Ovary (tissue), 9 donors: Measurements from ENCODE around the gene ATP5F1C. TPM values are rescaled to one million over a fixed set of nuclear protein-coding genes. Genes with fewer than 3 reads are reported as not detected.
"Not testable (repeated sequence)": the region's sequence is repeated elsewhere in the genome, so short reads cannot be mapped to it uniquely, and the experiment has no call there.

Experiments used
- DNase-seq, 5 donors: peaks; one replicate each; pipeline ENCODE4 v3.0.0-alpha.2; 2019 to 2020
- H3K27ac ChIP-seq, 2 donors: fragments of 200-600 bp; one replicate each; pipeline versions ENCODE4 v1.5.1 to v1.8.0; 2019 to 2022
- H3K27me3 ChIP-seq: fragments of 200-600 bp; one replicate; pipeline ENCODE4 v1.8.0; 2022
- H3K36me3 ChIP-seq: fragments of 200-600 bp; sonication (generic); one replicate; pipeline ENCODE4 v1.5.1; 2019
- H3K4me1 ChIP-seq: one replicate; pipeline ENCODE4 v1.8.1; 2013; ENCODE audit warnings: mild to moderate bottlenecking, moderate library complexity; ENCODE audit not compliant: insufficient read depth
- H3K4me3 ChIP-seq: fragments of 200-600 bp; sonication (generic); one replicate; pipeline ENCODE4 v1.5.1; 2017
- H3K9me3 ChIP-seq, 2 donors: fragments of 200-600 bp in 1 of 2; sonication (generic) in 1 of 2; one replicate each; pipeline versions ENCODE4 v1.5.1 to v1.8.1; 2013 to 2019; ENCODE audit warnings: mild to moderate bottlenecking in 1 of 2, moderate library complexity in 1 of 2
- CTCF ChIP-seq, 3 donors: fragments of 450-650 bp in 2 of 3; fragments of 200-600 bp in 1 of 3; IDR thresholded peaks; one replicate each; pipeline versions ENCODE4 v1.5.1 to v1.8.0; 2016 to 2022; ENCODE audit warnings: antibody characterized with exemption in 3 of 3, mild to moderate bottlenecking in 1 of 3
- EP300 ChIP-seq: sonication (generic); formaldehyde crosslinking; IDR thresholded peaks from one replicate; pipeline ENCODE4 v1.6.1; 2017; ENCODE audit warnings: antibody characterized with exemption
- POLR2A ChIP-seq: fragments of 450-650 bp; IDR thresholded peaks from one replicate; pipeline ENCODE4 v1.6.1; 2017; ENCODE audit warnings: antibody characterized with exemption, mild to moderate bottlenecking, moderate library complexity
- WGBS, 3 donors: extraction: QIAGEN DNeasy Blood & Tissue Kit in 1 of 3; methylation state at CpG; one replicate each; pipeline versions ENCODE4 v1.1.5 to v1.1.7; 2013 to 2017; 5-methylcytosine and 5-hydroxymethylcytosine counted together
- intact Hi-C, 4 donors: fragments of 100-400 bp; cut with DNase I; formaldehyde crosslinking; loops; one replicate each; pipeline versions ENCODE4 v1.11.0 to v1.15.1; 2022 to 2023
- polyA plus RNA-seq, 2 donors: library from polyadenylated mRNA; stranded (reverse); fragments of 200-250 nt in 1 of 2; fragments of 350-450 nt in 1 of 2; fragmentation: Illumina TruSeq in 1 of 2; extraction: RNeasy Lipid Tissue Mini Kit (QIAGEN cat#74804) in 1 of 2; gene quantifications; one replicate each; pipeline ENCODE4 v1.2.3, GENCODE V29; 2013 to 2014
- total RNA-seq, 7 donors: library from RNA; depleted of rRNA in 2 of 7; stranded (reverse); fragments of >200 nt in 2 of 7; fragmentation: NEBNext Ultra II Directional in 3 of 7; extraction: Animal tissue kit (Norgen Biotek cat#: 25700) in 3 of 7; gene quantifications; one replicate each; pipeline versions ENCODE4 v1.1.0 to v1.2.4, GENCODE V29; 2016 to 2023
- donor health status: DM: no; HTN: no; CAD: no; lungs with moderate emphysema.
- donor health status: DM: no; HTN: no; CAD: no.
- donor health status: Bipolar disorder and iron deficiency.
- donor health status: DM: yes; HTN: yes; CAD: no.
- donor health status: DM: no; HTN: no; CAD: no.
- donor health status: DM: yes; HTN: yes; CAD: no.

ATP5F1C gene
- total and polyA plus RNA-seq, 9 donors = 154 to 324 (median 191) TPM

GRCh38 chr10:7773845-7774801, 13.9 kb upstream of the ATP5F1C start:
- no peak for DNase-seq
- 76 to 88% (median 83%) methylated on average over 10 of the region's 10 CpGs for WGBS, 3 donors
- intact Hi-C loops = no loop called here

GRCh38 chr10:7776777-7777176, 11.2 kb upstream of the ATP5F1C start:
- H3K4me3 ChIP-seq = no peak overlapping the region
- no peaks in the 10 kb centered on the region for H3K36me3 ChIP-seq
- H3K9me3 ChIP-seq = no peaks in the 10 kb centered on the region
- intact Hi-C loops = no loop called here
- no peaks in the 10 kb centered on the region for H3K27me3 ChIP-seq
- no peak for DNase-seq
- no peak for TF ChIP-seq CTCF (IDR thresholded peaks at IDR 0.05)
- TF ChIP-seq POLR2A = no peak
- WGBS, 3 donors = 96 to 99% (median 98%) methylated on average over 2 of the region's 2 CpGs
- H3K4me1 ChIP-seq = no peaks in the 10 kb centered on the region
- H3K27ac ChIP-seq = no peak overlapping the region

More at GRCh38 chr10:7773845-7774801, 13.9 kb upstream of the ATP5F1C start:
- H3K36me3 ChIP-seq = no peaks in the 10 kb centered on the region
- H3K9me3 ChIP-seq = no peaks in the 10 kb centered on the region
- H3K27ac ChIP-seq = no peak overlapping the region
- no peaks in the 10 kb centered on the region for H3K27me3 ChIP-seq
- TF ChIP-seq POLR2A = no peak
- TF ChIP-seq CTCF (IDR thresholded peaks at IDR 0.05) = no peak
- TF ChIP-seq EP300 = no peak
- H3K4me3 ChIP-seq = no peak overlapping the region
- H3K4me1 ChIP-seq = no peaks in the 10 kb centered on the region

- H3K27me3 ChIP-seq, H3K4me1 ChIP-seq, H3K9me3 ChIP-seq, H3K27ac ChIP-seq, H3K36me3 ChIP-seq, H3K4me3 ChIP-seq, intact Hi-C loops, DNase-seq: not testable (repeated sequence)
- WGBS, 3 donors = 93 to 94% (median 93%) methylated on average over 6 of the region's 6 CpGs
These were observed 5.8 kb upstream of the ATP5F1C start for GRCh38 chr10:7782194-7782593.

- WGBS, 3 donors = 77 to 80% (median 77%) methylated on average over 3 of the region's 3 CpGs
- Histone ChIP-seq H3K9me3 (no peaks in the 10 kb centered on the region), H3K4me1 (peaks cover 4% of the 10 kb centered on the region), H3K36me3 (no peaks in the 10 kb centered on the region), H3K4me3 (no peak overlapping the region), H3K27me3 (no peaks in the 10 kb centered on the region), H3K27ac (no peak overlapping the region)
- no peak for DNase-seq
- TF ChIP-seq EP300 = no peak
- TF ChIP-seq CTCF (IDR thresholded peaks at IDR 0.05) = no peak
- no peak for TF ChIP-seq POLR2A
- intact Hi-C loops = no loop called here
These were observed 1.5 kb upstream of the ATP5F1C start for GRCh38 chr10:7786430-7786829.
